Loucy (cell line): Measurements from ENCODE around the gene PFDN1.

Experiments
- H2AFZ ChIP-seq: fragments of 200-600 bp; sonication (generic); 2 replicates; pipeline ENCODE4 v1.6.0; 2016; ENCODE audit warnings: antibody characterized with exemption, mild to moderate bottlenecking, low read length, moderate library complexity
- H3F3A ChIP-seq: fragments of 200-600 bp; 2 replicates; pipeline ENCODE4 v1.6.0; 2016; ENCODE audit warnings: antibody characterized with exemption, low read depth, mild to moderate bottlenecking
- H3K27me3 ChIP-seq: fragments of 200-600 bp; sonication (generic); 2 replicates; pipeline ENCODE4 v1.6.1; 2014; ENCODE audit warnings: low read length, mild to moderate bottlenecking; ENCODE audit not compliant: insufficient read depth, poor library complexity, severe bottlenecking
- H3K36me3 ChIP-seq: fragments of 200-600 bp; sonication (generic); 2 replicates; pipeline ENCODE4 v1.6.1; 2016; ENCODE audit warnings: low read length; ENCODE audit not compliant: insufficient read depth
- H3K4me1 ChIP-seq: fragments of 200-600 bp; sonication (generic); 2 replicates; pipeline ENCODE4 v1.5.1; 2014; ENCODE audit warnings: low read length, mild to moderate bottlenecking; ENCODE audit not compliant: insufficient read depth, poor library complexity, severe bottlenecking
- H3K4me2 ChIP-seq: fragments of 200-600 bp; sonication (generic); 2 replicates; pipeline ENCODE4 v1.6.0; 2014; ENCODE audit warnings: antibody characterized with exemption, low read length, low read depth, mild to moderate bottlenecking; ENCODE audit not compliant: poor library complexity, severe bottlenecking
- H3K4me3 ChIP-seq: fragments of 200-600 bp; sonication (generic); 2 replicates; pipeline ENCODE4 v1.5.1; 2014; ENCODE audit warnings: low read length, mild to moderate bottlenecking, mixed read lengths; ENCODE audit not compliant: poor library complexity, severe bottlenecking
- H3K79me2 ChIP-seq: fragments of 200-600 bp; sonication (generic); 2 replicates; pipeline ENCODE4 v1.6.1; 2014; ENCODE audit warnings: low read length; ENCODE audit not compliant: insufficient read depth
- H3K9ac ChIP-seq: fragments of 200-600 bp; sonication (generic); 2 replicates; pipeline ENCODE4 v1.6.0; 2014; ENCODE audit warnings: mild to moderate bottlenecking, low read depth, low read length, moderate library complexity; ENCODE audit not compliant: poor library complexity, severe bottlenecking
- H3K9me2 ChIP-seq: fragments of 200-600 bp; sonication (generic); replicated peaks from 2 replicates; pipeline ENCODE4 v1.6.1; 2016; ENCODE audit warnings: low read depth, low read length, mixed read lengths
- H3K9me3 ChIP-seq: fragments of 200-600 bp; sonication (generic); 2 replicates; pipeline ENCODE4 v1.6.1; 2014; ENCODE audit warnings: mild to moderate bottlenecking, antibody characterized with exemption, low read length, low read depth; ENCODE audit not compliant: insufficient read depth
- H4K20me1 ChIP-seq: fragments of 200-600 bp; sonication (generic); 2 replicates; pipeline ENCODE4 v1.6.0; 2014; ENCODE audit warnings: antibody characterized with exemption, low read length, mild to moderate bottlenecking; ENCODE audit not compliant: insufficient read depth, poor library complexity, severe bottlenecking
- CTCF ChIP-seq: fragments of 200-600 bp; sonication (generic); conservative IDR thresholded peaks from 2 replicates; pipeline ENCODE4 v1.5.1; 2014; ENCODE audit warnings: mild to moderate bottlenecking, antibody characterized with exemption, low read length
- EZH2phosphoT487 ChIP-seq: fragments of 200-600 bp; IDR thresholded peaks from 2 replicates; pipeline ENCODE4 v1.6.1; 2018; ENCODE audit warnings: antibody characterized with exemption, mild to moderate bottlenecking, moderate library complexity, borderline replicate concordance

The PFDN1 gene

GRCh38 chr5:140250386-140250785, 52.5 kb downstream of the PFDN1 start:
- no peaks in the 10 kb centered on the region for H3K9me3 ChIP-seq
- peaks cover 7% of the 10 kb centered on the region for H4K20me1 ChIP-seq
- peaks cover 26% of the 10 kb centered on the region for H3K79me2 ChIP-seq
- no peak for TF ChIP-seq EZH2phosphoT487
- no peak for TF ChIP-seq CTCF
- H3K36me3 ChIP-seq, result peaks cover 19% of the 10 kb centered on the region; the same call in 1 of the 2 replicates
- no peak overlapping the region for H3K4me2 ChIP-seq
- peaks cover 15% of the 10 kb centered on the region for H3K4me1 ChIP-seq
- no peaks in the 10 kb centered on the region for H3K9me2 ChIP-seq
- no peaks in the 10 kb centered on the region for H3K27me3 ChIP-seq
- no peak overlapping the region for H2AFZ ChIP-seq
- no peak overlapping the region for H3K9ac ChIP-seq
- no peak overlapping the region for H3K4me3 ChIP-seq
- H3F3A ChIP-seq, result no peaks in the 10 kb centered on the region

- H2AFZ ChIP-seq, result no peak overlapping the region
- peaks cover 15% of the 10 kb centered on the region for H3K4me1 ChIP-seq
- H3K9me3 ChIP-seq, result no peaks in the 10 kb centered on the region
- peaks cover 27% of the 10 kb centered on the region; the same call in 1 of the 2 replicates for H3K36me3 ChIP-seq
- no peak overlapping the region for H3K9ac ChIP-seq
- H3F3A ChIP-seq, result no peaks in the 10 kb centered on the region
- TF ChIP-seq CTCF (no peak), EZH2phosphoT487 (no peak)
- H3K4me2 ChIP-seq, result no peak overlapping the region
- peaks cover 7% of the 10 kb centered on the region for H4K20me1 ChIP-seq
- H3K79me2 ChIP-seq, result peaks cover 26% of the 10 kb centered on the region
- H3K4me3 ChIP-seq, result no peak overlapping the region
- no peaks in the 10 kb centered on the region for H3K27me3 ChIP-seq
- H3K9me2 ChIP-seq, result no peaks in the 10 kb centered on the region
Observed at GRCh38 chr5:140249536-140249935, 53.4 kb downstream of the PFDN1 start.

- TF ChIP-seq CTCF (no peak), EZH2phosphoT487 (no peak)
- Histone ChIP-seq H3K9ac (no peak overlapping the region), H2AFZ (no peak overlapping the region), H3K36me3 (peaks cover 34% of the 10 kb centered on the region; the same call in 1 of the 2 replicates), H3K79me2 (peaks cover 25% of the 10 kb centered on the region), H4K20me1 (peaks cover 7% of the 10 kb centered on the region), H3K9me3 (no peaks in the 10 kb centered on the region), H3K4me3 (no peak overlapping the region), H3K4me2 (no peak overlapping the region), H3K9me2 (no peaks in the 10 kb centered on the region), H3F3A (no peaks in the 10 kb centered on the region), H3K4me1 (peaks cover 15% of the 10 kb centered on the region), H3K27me3 (no peaks in the 10 kb centered on the region)
Observed at GRCh38 chr5:140248414-140248813, 54.5 kb downstream of the PFDN1 start.
